GM12892 (cell line): ENCODE measurements around the gene MAP4K4.

ENCODE experiments used
- POLR2A ChIP-seq: IDR thresholded peaks from 2 replicates; pipeline ENCODE4 v1.6.1; 2011; ENCODE audit warnings: low read depth, low read length, control low read depth
- POLR2AphosphoS5 ChIP-seq: IDR thresholded peaks from 2 replicates; pipeline ENCODE4 v1.6.1; 2011; ENCODE audit warnings: low read depth, low read length, control low read depth
- TAF1 ChIP-seq: IDR thresholded peaks from 2 replicates; pipeline ENCODE4 v1.6.1; 2011; ENCODE audit warnings: low read depth, mild to moderate bottlenecking, control low read depth, low read length, borderline replicate concordance

GRCh38 chr2:101893681-101894381 lies 196.3 kb downstream of the MAP4K4 start:
- no peak for TF ChIP-seq POLR2A
- TF ChIP-seq TAF1 = no peak
- no peak for TF ChIP-seq POLR2AphosphoS5
